ENCODE measurements around the gene A2M.

A2M gene

DNA sequence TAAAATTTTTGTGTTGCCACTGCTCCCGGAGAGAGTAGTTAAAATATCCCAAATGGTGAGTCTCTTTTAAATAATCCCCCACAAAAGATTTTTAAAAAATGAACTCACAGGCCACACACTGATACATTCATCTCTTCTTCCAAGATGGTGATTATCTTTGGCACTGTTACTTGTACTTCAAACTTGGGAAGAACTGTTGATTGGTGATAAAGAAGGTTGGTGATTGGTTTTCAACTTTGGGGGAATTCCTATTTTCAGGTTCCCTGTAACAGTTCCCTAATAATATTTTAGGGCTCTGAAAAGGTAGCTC, 6.6 kb downstream of the A2M start:
- no peak overlapping the region for H2AFZ ChIP-seq (ENCODE audit: insufficient read depth, low read length, poor library complexity)
- H3K23ac ChIP-seq (ENCODE audit: low read length): no peak overlapping the region
- DNase-seq: no peak
- no peak overlapping the region for H2BK12ac ChIP-seq (ENCODE audit: low read length)
- no peak overlapping the region for H3K4ac ChIP-seq (ENCODE audit: low read depth, low read length)
- no peak overlapping the region for H3K4me3 ChIP-seq (ENCODE audit: low read depth, low read length)
- no peak overlapping the region for H2AK5ac ChIP-seq (ENCODE audit: low read length)
- no peak overlapping the region for H2BK5ac ChIP-seq (ENCODE audit: low read depth, low read length, poor library complexity)
- no peaks in the 10 kb centered on the region for H3K79me1 ChIP-seq (ENCODE audit: low read length)
- no peaks in the 10 kb centered on the region for H3K9me3 ChIP-seq (ENCODE audit: insufficient read depth, low read depth, low read length)
- H3K4me2 ChIP-seq (ENCODE audit: low read length): no peak overlapping the region
- H3K27me3 ChIP-seq (ENCODE audit: insufficient read depth, low read length): no peaks in the 10 kb centered on the region
- H3K36me3 ChIP-seq (ENCODE audit: control insufficient read depth in 1 of 2, insufficient read depth in 2 of 2, low read length in 2 of 2): no peaks in the 10 kb centered on the region
- no CpG with 5 or more reads among the region's 1 CpG for WGBS (ENCODE audit: extremely low coverage, insufficient coverage, insufficient read length)
- H2BK120ac ChIP-seq (ENCODE audit: insufficient read depth, low read length, poor library complexity): no peak overlapping the region
- no peak overlapping the region for H3K18ac ChIP-seq (ENCODE audit: low read length)
- H3K79me2 ChIP-seq (ENCODE audit: control insufficient read depth, insufficient read depth, low read length, poor library complexity): no peaks in the 10 kb centered on the region
- H3K27ac ChIP-seq (ENCODE audit: low read depth, low read length): no peak overlapping the region
- H4K12ac ChIP-seq (ENCODE audit: low read depth, low read length): no peak overlapping the region
- H4K91ac ChIP-seq (ENCODE audit: low read depth, low read length): no peak overlapping the region
- no peaks in the 10 kb centered on the region for H3K4me1 ChIP-seq (ENCODE audit: control insufficient read depth in 1 of 2, insufficient read depth in 2 of 2, low read length in 2 of 2)
- H3K9ac ChIP-seq (ENCODE audit: low read length): no peak overlapping the region
- no peak overlapping the region for H4K8ac ChIP-seq (ENCODE audit: low read depth, low read length)
- no peak overlapping the region for H3K14ac ChIP-seq (ENCODE audit: low read length)

DNA sequence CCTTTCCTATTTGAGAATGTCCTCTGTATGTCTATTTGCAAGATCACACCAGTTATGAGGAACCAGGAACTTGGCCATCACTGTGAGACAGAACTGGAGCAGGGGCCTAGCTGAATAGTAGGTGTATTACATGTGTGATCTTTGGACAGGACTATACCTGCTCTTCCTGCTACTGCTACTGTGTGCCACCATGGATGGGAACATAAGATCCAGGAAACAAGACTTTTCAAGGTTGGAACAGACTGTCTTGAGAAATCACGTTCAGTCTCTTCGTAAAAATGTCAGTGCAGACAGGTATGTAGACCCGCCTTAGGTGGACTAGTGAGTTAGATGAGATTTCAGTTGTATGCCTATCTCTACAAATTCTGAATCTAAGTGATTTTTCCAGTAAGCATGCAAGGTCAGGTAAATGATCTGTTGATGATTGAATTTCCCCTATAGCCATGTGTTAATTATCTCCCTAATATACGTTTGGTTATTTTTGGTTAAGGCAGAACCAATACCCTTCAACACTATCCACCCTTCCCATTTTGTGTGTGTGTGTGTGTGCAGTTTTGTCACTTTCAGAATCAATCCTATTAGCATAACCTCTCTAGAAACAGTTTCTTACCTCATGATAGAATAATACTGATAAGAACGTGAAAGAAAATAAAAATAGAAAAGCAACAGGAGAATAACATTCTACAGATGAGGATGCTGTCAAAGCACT, 7.1 kb downstream of the A2M start:
- no peaks in the 10 kb centered on the region for H3K36me3 ChIP-seq (ENCODE audit: control insufficient read depth in 1 of 2, insufficient read depth in 2 of 2, low read length in 2 of 2)
- no CpG with 5 or more reads among the region's 5 CpGs for whole genome bisulfite sequencing (ENCODE audit: extremely low coverage, insufficient coverage, insufficient read length)

DNA sequence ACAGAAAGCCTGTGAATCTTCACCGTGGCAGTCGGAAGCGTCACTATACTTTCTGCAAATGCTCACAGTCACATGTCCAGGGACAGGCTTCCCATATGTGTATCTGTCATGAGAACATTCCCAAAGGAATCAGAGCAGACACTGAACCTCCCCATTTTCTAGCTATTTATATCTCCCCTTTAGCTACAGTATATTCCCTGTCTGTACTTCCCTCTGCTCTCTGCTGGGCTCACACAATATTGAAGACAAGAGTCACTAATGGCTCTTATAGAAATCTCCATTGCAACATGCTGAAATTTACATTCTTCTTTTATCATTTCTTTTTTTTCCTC, 8.2 kb downstream of the A2M start:
- no peak overlapping the region for H3K4me3 ChIP-seq (ENCODE audit: low read depth, low read length)
- H3K4me2 ChIP-seq (ENCODE audit: low read length): no peak overlapping the region
- no peak overlapping the region for H3K27ac ChIP-seq (ENCODE audit: low read depth, low read length)
- no peaks in the 10 kb centered on the region for H3K27me3 ChIP-seq (ENCODE audit: insufficient read depth, low read length)
- H3K14ac ChIP-seq (ENCODE audit: low read length): no peak overlapping the region
- H3K79me1 ChIP-seq (ENCODE audit: low read length): no peaks in the 10 kb centered on the region
- DNase-seq: no peak
- H2BK12ac ChIP-seq (ENCODE audit: low read length): no peak overlapping the region
- H3K4me1 ChIP-seq (ENCODE audit: control insufficient read depth in 1 of 2, insufficient read depth in 2 of 2, low read length in 2 of 2): no peaks in the 10 kb centered on the region
- no peak overlapping the region for H2AFZ ChIP-seq (ENCODE audit: insufficient read depth, low read length, poor library complexity)
- no peak overlapping the region for H3K23ac ChIP-seq (ENCODE audit: low read length)
- H3K9ac ChIP-seq (ENCODE audit: low read length): no peak overlapping the region
- H3K36me3 ChIP-seq (ENCODE audit: control insufficient read depth in 1 of 2, insufficient read depth in 2 of 2, low read length in 2 of 2): no peaks in the 10 kb centered on the region
- H3K18ac ChIP-seq (ENCODE audit: low read length): no peak overlapping the region
- no peaks in the 10 kb centered on the region for H3K9me3 ChIP-seq (ENCODE audit: insufficient read depth, low read depth, low read length)
- H2BK120ac ChIP-seq (ENCODE audit: insufficient read depth, low read length, poor library complexity): no peak overlapping the region
- H2AK5ac ChIP-seq (ENCODE audit: low read length): no peak overlapping the region
- no peaks in the 10 kb centered on the region for H3K79me2 ChIP-seq (ENCODE audit: control insufficient read depth, insufficient read depth, low read length, poor library complexity)
- H2BK5ac ChIP-seq (ENCODE audit: low read depth, low read length, poor library complexity): no peak overlapping the region
- no peak overlapping the region for H3K4ac ChIP-seq (ENCODE audit: low read depth, low read length)
- H4K91ac ChIP-seq (ENCODE audit: low read depth, low read length): no peak overlapping the region
- H4K8ac ChIP-seq (ENCODE audit: low read depth, low read length): no peak overlapping the region
- no peak overlapping the region for H4K12ac ChIP-seq (ENCODE audit: low read depth, low read length)
- whole genome bisulfite sequencing (ENCODE audit: extremely low coverage, insufficient coverage, insufficient read length): no CpG with 5 or more reads among the region's 3 CpGs

More for the DNA sequence above, 7.1 kb downstream of the A2M start:
- Histone ChIP-seq H3K4me3 (ENCODE audit: low read depth, low read length) (no peak overlapping the region), H2BK120ac (ENCODE audit: insufficient read depth, low read length, poor library complexity) (no peak overlapping the region), H3K9ac (ENCODE audit: low read length) (no peak overlapping the region), H3K79me2 (ENCODE audit: control insufficient read depth, insufficient read depth, low read length, poor library complexity) (no peaks in the 10 kb centered on the region), H3K79me1 (ENCODE audit: low read length) (no peaks in the 10 kb centered on the region), H3K4ac (ENCODE audit: low read depth, low read length) (no peak overlapping the region), H2AK5ac (ENCODE audit: low read length) (no peak overlapping the region), H4K8ac (ENCODE audit: low read depth, low read length) (no peak overlapping the region), H3K27ac (ENCODE audit: low read depth, low read length) (no peak overlapping the region), H2AFZ (ENCODE audit: insufficient read depth, low read length, poor library complexity) (no peak overlapping the region), H3K14ac (ENCODE audit: low read length) (no peak overlapping the region), H3K18ac (ENCODE audit: low read length) (no peak overlapping the region), H3K27me3 (ENCODE audit: insufficient read depth, low read length) (no peaks in the 10 kb centered on the region), H4K12ac (ENCODE audit: low read depth, low read length) (no peak overlapping the region), H4K91ac (ENCODE audit: low read depth, low read length) (no peak overlapping the region), H3K4me2 (ENCODE audit: low read length) (no peak overlapping the region), H3K23ac (ENCODE audit: low read length) (no peak overlapping the region), H3K4me1 (ENCODE audit: control insufficient read depth in 1 of 2, insufficient read depth in 2 of 2, low read length in 2 of 2) (no peaks in the 10 kb centered on the region), H2BK5ac (ENCODE audit: low read depth, low read length, poor library complexity) (no peak overlapping the region), H3K9me3 (ENCODE audit: insufficient read depth, low read depth, low read length) (no peaks in the 10 kb centered on the region), H2BK12ac (ENCODE audit: low read length) (no peak overlapping the region)
- DNase-seq: no peak

DNA sequence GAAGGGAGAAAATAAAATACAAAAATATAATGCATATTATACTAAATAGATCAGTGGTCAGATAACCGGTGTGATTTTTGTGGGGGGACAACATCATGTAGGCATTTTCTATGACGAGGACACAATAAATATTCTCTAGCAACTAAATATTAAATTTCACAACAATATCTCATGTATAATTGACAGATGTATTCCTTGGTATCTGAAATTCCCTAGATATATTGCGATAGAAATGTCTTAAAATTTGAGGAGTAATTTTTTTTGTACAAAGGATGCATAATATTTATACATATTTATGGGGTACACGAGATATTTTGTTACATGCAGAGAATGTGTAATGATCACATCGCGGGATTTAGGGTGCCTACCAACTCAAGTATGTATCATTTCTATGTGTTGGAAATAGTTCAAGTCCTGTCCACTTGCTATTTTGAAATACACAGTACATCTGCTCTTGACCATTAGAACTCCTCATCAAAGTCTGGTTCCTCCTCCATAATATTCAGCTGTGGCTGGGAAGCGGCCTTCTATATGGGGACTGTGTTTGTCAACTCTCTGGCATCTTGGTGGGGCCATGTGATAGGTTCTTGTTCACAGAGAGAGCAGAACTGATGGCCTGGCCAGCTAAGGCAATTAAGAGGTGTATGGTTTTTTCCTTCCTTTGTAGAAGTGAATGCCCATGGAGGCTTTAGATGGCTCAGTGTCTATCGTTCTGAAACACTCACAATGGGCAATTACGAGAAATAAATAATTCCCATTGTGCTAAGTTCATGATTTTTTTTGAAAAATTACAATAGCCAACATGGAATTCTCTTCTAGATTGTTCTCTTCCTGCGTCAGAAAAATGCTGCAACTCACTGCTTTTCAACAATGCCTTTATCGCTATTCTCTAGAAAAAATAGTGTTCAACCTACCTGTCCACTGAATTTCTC, 8.8 kb downstream of the A2M start:
- Histone ChIP-seq H3K18ac (ENCODE audit: low read length) (no peak overlapping the region), H3K4me3 (ENCODE audit: low read depth, low read length) (no peak overlapping the region)
- WGBS (ENCODE audit: extremely low coverage, insufficient coverage, insufficient read length): no CpG with 5 or more reads among the region's 11 CpGs

More for the DNA sequence above, 8.8 kb downstream of the A2M start:
- H2BK12ac ChIP-seq (ENCODE audit: low read length): no peak overlapping the region
- no peak overlapping the region for H3K23ac ChIP-seq (ENCODE audit: low read length)
- H3K4me1 ChIP-seq (ENCODE audit: control insufficient read depth in 1 of 2, insufficient read depth in 2 of 2, low read length in 2 of 2): no peaks in the 10 kb centered on the region
- H2BK5ac ChIP-seq (ENCODE audit: low read depth, low read length, poor library complexity): no peak overlapping the region
- H2AK5ac ChIP-seq (ENCODE audit: low read length): no peak overlapping the region
- no peak overlapping the region for H2BK120ac ChIP-seq (ENCODE audit: insufficient read depth, low read length, poor library complexity)
- no peaks in the 10 kb centered on the region for H3K9me3 ChIP-seq (ENCODE audit: insufficient read depth, low read depth, low read length)
- no peaks in the 10 kb centered on the region for H3K79me2 ChIP-seq (ENCODE audit: control insufficient read depth, insufficient read depth, low read length, poor library complexity)
- H4K12ac ChIP-seq (ENCODE audit: low read depth, low read length): no peak overlapping the region
- H3K27me3 ChIP-seq (ENCODE audit: insufficient read depth, low read length): no peaks in the 10 kb centered on the region
- H3K14ac ChIP-seq (ENCODE audit: low read length): no peak overlapping the region
- no peaks in the 10 kb centered on the region for H3K79me1 ChIP-seq (ENCODE audit: low read length)
- no peaks in the 10 kb centered on the region for H3K36me3 ChIP-seq (ENCODE audit: control insufficient read depth in 1 of 2, insufficient read depth in 2 of 2, low read length in 2 of 2)
- no peak overlapping the region for H3K4ac ChIP-seq (ENCODE audit: low read depth, low read length)
- no peak for DNase-seq
- H2AFZ ChIP-seq (ENCODE audit: insufficient read depth, low read length, poor library complexity): no peak overlapping the region
- H4K91ac ChIP-seq (ENCODE audit: low read depth, low read length): no peak overlapping the region
- no peak overlapping the region for H3K9ac ChIP-seq (ENCODE audit: low read length)
- no peak overlapping the region for H3K27ac ChIP-seq (ENCODE audit: low read depth, low read length)
- H4K8ac ChIP-seq (ENCODE audit: low read depth, low read length): no peak overlapping the region
- H3K4me2 ChIP-seq (ENCODE audit: low read length): no peak overlapping the region
